GM23338 (cell line): ENCODE data around the gene ELF5.

Source experiments
- CREB1 ChIP-seq: fragments of 250-450 bp; sonication (Bioruptor Pico); IDR thresholded peaks from 2 replicates; pipeline ENCODE4 v1.5.0; 2020; ENCODE audit warnings: low read depth, mild to moderate bottlenecking, moderate library complexity
- CTCF ChIP-seq, 2 experiments: fragments of 200-600 bp in 1 of 2; sonication (generic) in 1 of 2; conservative IDR thresholded peaks; 2 replicates each; pipeline versions ENCODE4 v1.5.1 to v1.6.1; 2016 to 2017; ENCODE audit warnings: antibody characterized with exemption in 2 of 2, low read depth in 2 of 2, mild to moderate bottlenecking in 2 of 2, moderate library complexity in 1 of 2
- EZH2 ChIP-seq: fragments of 200-600 bp; sonication (generic); IDR thresholded peaks from one replicate; pipeline ENCODE4 v1.8.0; 2017; ENCODE audit warnings: antibody characterized with exemption, mild to moderate bottlenecking, low read depth; ENCODE audit not compliant: unreplicated experiment
- EZH2phosphoT487 ChIP-seq: fragments of 200-600 bp; sonication (generic); IDR thresholded peaks from one replicate; pipeline ENCODE4 v1.8.1; 2018; ENCODE audit warnings: antibody characterized with exemption; ENCODE audit not compliant: unreplicated experiment
- POLR2AphosphoS5 ChIP-seq: IDR thresholded peaks from 2 replicates; pipeline ENCODE4 v1.6.1; 2016; ENCODE audit warnings: antibody characterized with exemption, low read depth
- REST ChIP-seq: IDR thresholded peaks from one replicate; pipeline ENCODE4 v1.6.1; 2018; ENCODE audit warnings: antibody characterized with exemption; ENCODE audit not compliant: unreplicated experiment

DNA sequence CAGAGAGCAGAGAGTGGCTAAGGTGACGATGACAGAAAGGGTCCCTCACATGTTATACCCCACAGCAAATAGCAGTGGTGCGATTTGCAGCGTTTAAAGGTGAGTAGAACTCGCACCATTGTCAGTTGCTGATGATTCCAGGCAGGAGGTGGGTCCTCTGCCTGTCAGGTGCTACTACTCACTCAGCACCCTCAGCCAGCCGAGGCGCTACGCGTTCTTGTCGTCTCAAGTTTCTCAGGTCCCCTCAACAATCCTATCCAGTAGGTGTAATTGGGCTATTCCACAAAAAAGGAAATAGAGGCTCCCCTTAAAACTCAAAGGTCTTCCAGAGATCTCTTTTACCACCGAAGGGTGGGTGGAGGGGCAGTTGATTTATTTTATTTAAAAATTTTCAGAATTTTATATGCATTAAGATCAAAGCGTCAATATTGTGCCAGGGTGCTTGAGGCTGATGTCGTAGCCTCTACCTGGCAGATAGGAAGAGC is 18.3 kb downstream of the ELF5 start:
- TF ChIP-seq EZH2 (no peak), POLR2AphosphoS5 (no peak), CTCF (conservative IDR thresholded peaks at IDR 0.05; ENCODE audit: low read depth in 2 of 2) (no peak), EZH2phosphoT487 (no peak), REST (no peak), CREB1 (CRISPR knock-in tag) (no peak)
